Esophagus muscularis mucosa (tissue), 4 donors: ENCODE results near the gene BPIFB6.

Experiments
- CTCF ChIP-seq, 3 experiments: fragments of 200-600 bp in 2 of 3; fragments of 450-650 bp in 1 of 3; sonication (generic) in 2 of 3; IDR thresholded peaks; one replicate each; pipeline ENCODE4 v1.5.1; 2017 to 2019; ENCODE audit warnings: antibody characterized with exemption in 3 of 3, mild to moderate bottlenecking in 2 of 3, moderate library complexity in 1 of 3
- EP300 ChIP-seq: sonication (generic); formaldehyde crosslinking; IDR thresholded peaks from one replicate; pipeline ENCODE4 v1.6.1; 2017; ENCODE audit warnings: antibody characterized with exemption
- POLR2A ChIP-seq: fragments of 450-650 bp; IDR thresholded peaks from one replicate; pipeline ENCODE4 v1.6.1; 2017; ENCODE audit warnings: antibody characterized with exemption, moderate library complexity, mild to moderate bottlenecking, low read depth
- POLR2AphosphoS5 ChIP-seq, 2 donors: sonication (generic); formaldehyde crosslinking; IDR thresholded peaks; one replicate each; pipeline ENCODE4 v1.6.1; 2017; ENCODE audit warnings: antibody characterized with exemption in 2 of 2

DNA sequence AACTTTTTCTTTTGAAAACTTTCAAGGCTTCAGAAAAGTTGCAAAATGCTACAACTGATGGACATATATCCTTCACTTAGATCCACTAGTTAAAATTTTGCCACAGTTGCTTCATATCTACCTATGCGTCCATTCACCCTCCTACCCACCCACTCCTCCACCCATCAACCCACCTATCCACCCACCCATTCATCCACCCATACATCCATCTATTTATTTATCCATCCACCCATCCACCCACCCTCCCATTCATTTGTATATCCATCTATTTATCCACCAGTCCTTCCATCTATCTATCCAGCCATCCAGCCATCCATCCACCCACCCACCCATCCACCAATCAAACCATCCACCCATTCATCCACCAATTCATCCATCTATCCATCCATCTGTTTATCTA, 61.6 kb downstream of the BPIFB6 start:
- no peak for TF ChIP-seq CTCF (IDR thresholded peaks at IDR 0.05)
- TF ChIP-seq POLR2AphosphoS5 (IDR thresholded peaks at IDR 0.05): no peak
- TF ChIP-seq EP300: no peak
- no peak for TF ChIP-seq POLR2A
